Hematopoietic multipotent progenitor cell treated with erythropoietin and hydrocortisone succinate and interleukin-3 and kit ligand, for 4 days (in vitro differentiated cells): ENCODE measurements around the gene SEPHS2.
"Not testable (repeated sequence)": the region's sequence is repeated elsewhere in the genome, so short reads cannot be mapped to it uniquely, and the experiment has no call there.

Source experiments
- DNase-seq: peaks from one replicate; pipeline ENCODE4 v3.0.0-alpha.2; 2015

Gene SEPHS2

GRCh38 chr16:30397056-30397455 lies 48.6 kb downstream of the SEPHS2 start:
- peak; percentile 70 for DNase-seq

- not testable (repeated sequence) for DNase-seq
Measured at GRCh38 chr16:30396627-30397026, 49.0 kb downstream of the SEPHS2 start.

- DNase-seq, result peak; percentile 56
Measured at GRCh38 chr16:30395992-30396585, 49.6 kb downstream of the SEPHS2 start.

- DNase-seq, result peak; percentile 93
Measured at GRCh38 chr16:30395155-30395991, 50.3 kb downstream of the SEPHS2 start, which contains the start of gene ZNF48. Gene ZNF48, plus strand, starts transcription at chr16:30395420. Its CDS starts 375 bp downstream, at chr16:30395795.

- DNase-seq, result peak; percentile 43
Measured at GRCh38 chr16:30394592-30395154, 51.0 kb downstream of the SEPHS2 start.
